ENCODE data around the gene SPATA2. TPM values are rescaled to one million over a fixed set of nuclear protein-coding genes. Genes with fewer than 3 reads are reported as not detected.

SPATA2 gene
- total RNA-seq, 2 donors from 2014 or later = 3.9 to 7.3 TPM

DNA sequence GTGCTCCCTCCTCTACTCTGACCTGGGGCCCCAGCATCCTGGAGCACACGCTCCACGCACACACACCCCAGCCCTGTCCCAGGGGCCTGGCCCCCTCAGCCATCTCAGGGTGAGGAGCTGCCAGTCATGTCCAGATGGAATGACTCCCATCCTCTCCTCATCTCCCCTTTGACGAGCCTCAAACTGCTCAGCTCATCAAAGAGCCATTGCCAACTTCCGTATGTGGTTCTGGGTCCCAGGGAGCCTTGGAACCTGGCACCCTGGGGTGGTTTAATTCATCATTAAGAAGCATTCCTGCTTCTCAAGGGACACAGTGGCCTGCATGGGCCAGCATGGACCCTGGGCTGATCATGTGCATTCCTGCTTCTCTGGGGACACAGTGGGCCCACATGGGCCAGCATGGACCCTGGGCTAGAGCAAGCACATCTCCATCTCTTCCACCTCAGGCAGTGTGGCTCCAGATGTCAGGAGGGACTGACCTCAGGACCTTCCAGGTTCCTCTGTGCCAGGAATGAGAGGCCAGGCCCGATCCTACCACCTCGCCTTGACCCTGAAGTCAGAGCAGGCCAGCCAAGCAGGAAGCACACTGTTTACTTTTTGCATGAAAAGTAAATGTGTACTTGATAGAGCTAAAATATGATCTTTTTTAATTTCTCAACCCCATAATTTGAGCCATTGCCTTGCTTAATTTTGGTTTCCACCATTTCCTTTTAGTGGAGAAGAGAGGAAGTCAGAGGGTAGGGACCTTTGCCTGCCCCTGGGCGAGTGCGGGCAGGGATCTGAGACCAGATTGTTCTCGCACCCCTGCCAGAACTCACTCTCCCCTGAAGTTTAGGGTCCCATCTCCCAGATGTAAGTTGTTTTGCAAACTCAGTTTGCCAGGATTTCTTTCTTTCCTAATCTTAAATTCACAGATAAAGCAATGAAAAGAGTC lies 26.1 kb downstream of the SPATA2 start:
- ATAC-seq (ENCODE audit: insufficient number of reproducible peaks, low FRiP score, low read depth) (no peak), DNase-seq (ENCODE audit: low spot score) (no peak)
- peaks cover 19 to 40% of the 10 kb centered on the region in 2 donors for H3K4me1 ChIP-seq (ENCODE audit: control insufficient read depth in 1 of 2, low read depth in 2 of 2)
- H3K27ac ChIP-seq = peak overlapping the region in 1 of 2 donors; percentile 81
- no peak overlapping the region for H3K4me3 ChIP-seq
- peaks cover 9% of the 10 kb centered on the region for H3K36me3 ChIP-seq
- no peaks in the 10 kb centered on the region for H3K9me3 ChIP-seq
- no peaks in the 10 kb centered on the region for H3K27me3 ChIP-seq (replicated peaks; ENCODE audit: insufficient read depth)
- no peak for TF ChIP-seq CTCF (IDR thresholded peaks at IDR 0.05)

GRCh38 chr20:49888212-49889000 lies 26.9 kb downstream of the SPATA2 start:
- H3K9me3 ChIP-seq = no peaks in the 10 kb centered on the region
- DNase-seq (ENCODE audit: low spot score) = no peak
- peak; percentile 75 for TF ChIP-seq CTCF (IDR thresholded peaks at IDR 0.05)

GRCh38 chr20:49887251-49888211 lies 27.8 kb downstream of the SPATA2 start:
- DNase-seq (ENCODE audit: low spot score) (no peak), ATAC-seq (ENCODE audit: insufficient number of reproducible peaks, low FRiP score, low read depth) (peak; percentile 32)
- peak overlapping the region; percentile 81 to 93 for H3K27ac ChIP-seq
- H3K36me3 ChIP-seq = peaks cover 17% of the 10 kb centered on the region
- H3K27me3 ChIP-seq (replicated peaks; ENCODE audit: insufficient read depth) = no peaks in the 10 kb centered on the region
- peak overlapping the region; percentile 13 for H3K4me3 ChIP-seq
- no peaks in the 10 kb centered on the region for H3K9me3 ChIP-seq
- TF ChIP-seq CTCF (IDR thresholded peaks at IDR 0.05) = no peak
- H3K4me1 ChIP-seq (ENCODE audit: control insufficient read depth in 1 of 2, low read depth in 2 of 2) = peaks cover 12 to 29% of the 10 kb centered on the region in 2 donors

More at GRCh38 chr20:49888212-49889000, 26.9 kb downstream of the SPATA2 start:
- H3K36me3 ChIP-seq = peaks cover 15% of the 10 kb centered on the region
- peak overlapping the region; percentile 81 to 93 for H3K27ac ChIP-seq
- H3K4me3 ChIP-seq = no peak overlapping the region
- ATAC-seq (ENCODE audit: insufficient number of reproducible peaks, low FRiP score, low read depth) = peak; percentile 10
- H3K4me1 ChIP-seq (ENCODE audit: control insufficient read depth in 1 of 2, low read depth in 2 of 2) = peaks cover 18 to 36% of the 10 kb centered on the region in 2 donors
- no peaks in the 10 kb centered on the region for H3K27me3 ChIP-seq (replicated peaks; ENCODE audit: insufficient read depth)

DNA sequence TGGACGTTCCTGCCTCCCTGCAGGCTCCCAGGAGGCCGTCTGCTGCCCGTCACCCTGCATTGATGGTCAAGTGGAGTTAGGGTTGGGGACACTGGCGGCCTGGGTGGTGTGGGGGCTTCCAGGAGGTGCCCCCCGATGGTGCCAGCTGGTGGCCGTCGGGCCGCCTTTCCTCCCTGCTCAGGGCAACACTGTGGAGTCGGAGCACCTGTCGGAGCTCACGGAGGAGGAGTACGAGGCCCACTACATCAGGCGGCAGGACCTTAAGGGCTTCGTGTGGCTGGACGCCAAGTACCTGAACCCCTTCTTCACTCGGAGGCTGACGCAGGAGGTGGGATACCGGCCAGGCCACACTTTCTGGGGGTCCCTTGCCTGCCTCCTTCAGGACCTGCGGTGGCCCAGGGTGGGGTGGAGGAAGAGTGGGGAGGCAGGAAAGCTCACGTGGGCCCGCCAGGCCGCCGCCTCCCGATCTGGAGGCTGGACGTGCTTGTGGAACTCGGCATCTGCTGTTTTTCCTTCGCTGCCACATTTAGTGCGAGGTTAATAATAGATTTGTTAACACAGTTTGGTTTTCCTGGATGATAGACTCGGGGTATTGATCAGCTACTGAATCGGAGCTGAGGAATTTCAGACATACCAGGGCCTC lies 28.6 kb downstream of the SPATA2 start:
- Histone ChIP-seq H3K4me1 (ENCODE audit: control insufficient read depth in 1 of 2, low read depth in 2 of 2) (peaks cover 12 to 33% of the 10 kb centered on the region in 2 donors), H3K27ac (peak overlapping the region; percentile 81 to 93), H3K9me3 (no peaks in the 10 kb centered on the region), H3K27me3 (replicated peaks; ENCODE audit: insufficient read depth) (no peaks in the 10 kb centered on the region), H3K36me3 (peaks cover 17% of the 10 kb centered on the region), H3K4me3 (peak overlapping the region; percentile 13)
- no peak for ATAC-seq (ENCODE audit: insufficient number of reproducible peaks, low FRiP score, low read depth)
- no peak for TF ChIP-seq CTCF (IDR thresholded peaks at IDR 0.05)
- DNase-seq (ENCODE audit: low spot score) = no peak
